SK-N-SH (cell line): ENCODE measurements around the gene AKT3.

Source experiments
- CTCF ChIP-seq: fragments of 200-600 bp; sonication (generic); IDR thresholded peaks from 2 replicates; pipeline ENCODE4 v1.6.1; 2017; ENCODE audit warnings: antibody characterized with exemption, mild to moderate bottlenecking, moderate library complexity
- FOSL2 ChIP-seq: IDR thresholded peaks from 2 replicates; pipeline ENCODE4 v1.4.0; 2012; ENCODE audit warnings: low read depth, mild to moderate bottlenecking, moderate library complexity, borderline replicate concordance
- FOXM1 ChIP-seq: IDR thresholded peaks from 2 replicates; pipeline ENCODE4 v1.4.0; 2012; ENCODE audit warnings: low read depth, mild to moderate bottlenecking
- NRF1 ChIP-seq: IDR thresholded peaks from 2 replicates; pipeline ENCODE4 v1.6.1; 2012; ENCODE audit warnings: low read depth, mild to moderate bottlenecking, low read length
- POLR2AphosphoS5 ChIP-seq: IDR thresholded peaks from 2 replicates; pipeline ENCODE4 v1.6.1; 2012; ENCODE audit warnings: low read depth, low read length

- TF ChIP-seq CTCF (no peak), NRF1 (no peak), FOSL2 (no peak), POLR2AphosphoS5 (no peak), FOXM1 (no peak)
Observed at GRCh38 chr1:243646841-243647240, 203.2 kb downstream of the AKT3 start.
